Measurements from ENCODE around the gene ACTR3C.
"Not testable (repeated sequence)": the region's sequence is repeated elsewhere in the genome, so short reads cannot be mapped to it uniquely, and the experiment has no call there.

Gene ACTR3C

DNA sequence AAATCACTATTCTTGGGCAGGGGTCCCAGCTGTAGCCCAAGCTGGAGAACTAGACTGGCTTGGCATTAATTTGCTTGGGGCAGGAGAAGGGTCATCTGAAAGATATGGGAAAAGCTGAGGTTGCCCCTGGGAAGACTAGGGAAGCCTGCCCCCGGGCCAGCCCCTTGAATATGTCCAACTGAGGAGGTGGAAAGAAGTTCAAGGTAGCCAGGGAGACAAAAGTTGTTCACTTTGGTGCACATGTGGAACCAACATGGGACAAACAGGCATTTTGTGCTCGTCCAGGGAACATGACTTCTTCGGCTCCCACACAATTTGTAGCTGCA lies 1.6 kb downstream of the ACTR3C start:
- DNase-seq (ENCODE audit: low read depth): no peak
- Histone ChIP-seq H3K4me3 (ENCODE audit: low read length) (no peak overlapping the region), H3K4me1 (ENCODE audit: control insufficient read depth, insufficient read depth, low read length) (peaks cover 26% of the 10 kb centered on the region), H3K9me3 (ENCODE audit: control insufficient read depth, low read length) (no peaks in the 10 kb centered on the region), H3K9ac (ENCODE audit: low read length) (no peak overlapping the region), H3K27me3 (replicated peaks; ENCODE audit: control insufficient read depth, insufficient read depth, low read length) (peaks cover 11% of the 10 kb centered on the region), H3K36me3 (ENCODE audit: control insufficient read depth, insufficient read depth, low read length, severe bottlenecking) (no peaks in the 10 kb centered on the region)

DNA sequence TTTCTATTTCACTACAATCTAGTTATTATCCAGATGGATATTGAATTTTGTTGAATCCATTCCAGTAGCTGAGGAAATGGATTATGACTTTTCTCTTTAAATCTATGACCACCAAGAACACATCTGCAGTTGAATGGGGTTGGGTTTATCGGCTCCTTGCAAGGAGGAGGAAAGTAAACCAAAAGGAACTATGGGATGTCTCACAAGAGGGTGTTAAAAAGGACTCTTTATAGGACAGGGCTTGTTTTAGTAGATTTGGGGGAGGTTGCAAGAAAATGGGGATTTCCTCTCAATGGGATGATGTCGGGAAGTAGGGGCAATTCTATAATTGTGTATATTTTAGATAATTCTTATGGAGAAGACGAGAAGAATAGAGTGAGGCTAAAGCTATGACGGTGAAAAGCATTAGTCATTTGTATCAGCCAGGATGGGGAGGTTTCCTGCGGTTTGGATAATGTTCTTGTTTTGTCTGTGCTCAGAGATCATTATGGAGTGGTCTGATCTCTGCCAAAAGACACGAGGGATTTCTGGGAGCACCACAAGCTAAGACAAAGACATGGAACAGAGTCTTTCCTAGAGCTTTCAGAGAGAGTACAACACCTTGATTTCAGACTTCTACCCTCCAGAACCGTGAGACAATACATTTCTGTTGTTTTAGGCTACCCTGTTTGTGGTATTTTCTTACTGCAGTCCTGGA lies 5.4 kb downstream of the ACTR3C start:
- Histone ChIP-seq H3K9ac (ENCODE audit: low read length) (no peak overlapping the region), H3K36me3 (ENCODE audit: control insufficient read depth, insufficient read depth, low read length, severe bottlenecking) (no peaks in the 10 kb centered on the region), H3K4me3 (ENCODE audit: low read length) (no peak overlapping the region), H3K27me3 (replicated peaks; ENCODE audit: control insufficient read depth, insufficient read depth, low read length) (peaks cover 7% of the 10 kb centered on the region), H3K4me1 (ENCODE audit: control insufficient read depth, insufficient read depth, low read length) (peaks cover 8% of the 10 kb centered on the region), H3K9me3 (ENCODE audit: control insufficient read depth, low read length) (no peaks in the 10 kb centered on the region)
- DNase-seq (ENCODE audit: low read depth): no peak

DNA sequence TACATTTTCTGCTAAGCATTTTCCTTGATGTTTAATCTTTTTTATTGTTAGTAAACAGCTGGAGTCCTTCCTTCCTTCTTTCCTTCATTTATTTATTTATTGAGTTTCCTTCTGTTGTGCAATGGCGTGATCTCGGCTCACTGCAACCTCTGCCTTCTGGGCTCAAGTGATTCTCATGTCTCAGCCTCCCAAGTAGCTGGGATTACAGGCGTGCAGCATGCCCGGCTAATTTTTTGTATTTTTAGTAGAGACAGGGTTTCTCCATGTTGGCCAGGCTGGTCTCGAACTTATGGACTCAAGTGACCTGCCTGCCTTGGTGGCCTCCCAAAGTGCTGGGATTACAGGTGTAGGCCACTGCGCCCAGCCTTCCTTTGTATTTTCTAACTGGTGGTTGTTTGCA lies 6.4 kb downstream of the ACTR3C start:
- DNase-seq (ENCODE audit: low read depth); H3K9ac ChIP-seq (ENCODE audit: low read length); H3K36me3 ChIP-seq (ENCODE audit: control insufficient read depth, insufficient read depth, low read length, severe bottlenecking); H3K4me3 ChIP-seq (ENCODE audit: low read length); H3K27me3 ChIP-seq (replicated peaks; ENCODE audit: control insufficient read depth, insufficient read depth, low read length); H3K9me3 ChIP-seq (ENCODE audit: control insufficient read depth, low read length): not testable (repeated sequence)
- H3K4me1 ChIP-seq (ENCODE audit: control insufficient read depth, insufficient read depth, low read length): peaks cover 13% of the 10 kb centered on the region

DNA sequence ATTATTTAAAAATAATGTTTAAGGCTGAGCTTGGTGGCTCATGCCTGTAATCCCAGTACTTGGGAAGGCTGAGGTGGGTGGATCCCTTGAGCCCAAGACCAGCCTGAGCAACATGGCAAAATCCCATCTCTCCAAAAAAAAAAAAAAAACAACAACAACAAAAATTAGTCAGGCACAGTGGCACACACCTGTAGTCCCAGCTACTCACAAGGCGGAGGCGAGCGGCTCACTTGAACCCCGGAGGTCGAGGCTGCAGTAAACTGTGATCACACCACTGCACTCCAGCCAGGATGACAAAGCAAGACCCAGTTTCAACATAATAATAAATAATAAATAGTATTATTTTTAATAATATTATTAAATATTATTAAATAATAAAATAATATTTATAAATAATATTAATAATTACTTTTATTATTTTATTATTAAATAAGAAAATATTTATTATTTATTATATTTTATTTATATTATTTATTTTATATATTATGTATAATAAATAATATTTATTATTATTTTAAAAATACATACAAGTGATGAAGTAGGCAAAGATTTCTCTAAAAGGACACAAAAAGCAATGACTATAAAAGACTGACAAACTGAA lies 8.6 kb downstream of the ACTR3C start:
- H3K27me3 ChIP-seq (replicated peaks; ENCODE audit: control insufficient read depth, insufficient read depth, low read length): no peaks in the 10 kb centered on the region
- no peak overlapping the region for H3K9ac ChIP-seq (ENCODE audit: low read length)
- no peaks in the 10 kb centered on the region for H3K9me3 ChIP-seq (ENCODE audit: control insufficient read depth, low read length)
- no peak for DNase-seq (ENCODE audit: low read depth)
- H3K4me3 ChIP-seq (ENCODE audit: low read length): no peak overlapping the region
- H3K36me3 ChIP-seq (ENCODE audit: control insufficient read depth, insufficient read depth, low read length, severe bottlenecking): no peaks in the 10 kb centered on the region
- H3K4me1 ChIP-seq (ENCODE audit: control insufficient read depth, insufficient read depth, low read length): peaks cover 15% of the 10 kb centered on the region

DNA sequence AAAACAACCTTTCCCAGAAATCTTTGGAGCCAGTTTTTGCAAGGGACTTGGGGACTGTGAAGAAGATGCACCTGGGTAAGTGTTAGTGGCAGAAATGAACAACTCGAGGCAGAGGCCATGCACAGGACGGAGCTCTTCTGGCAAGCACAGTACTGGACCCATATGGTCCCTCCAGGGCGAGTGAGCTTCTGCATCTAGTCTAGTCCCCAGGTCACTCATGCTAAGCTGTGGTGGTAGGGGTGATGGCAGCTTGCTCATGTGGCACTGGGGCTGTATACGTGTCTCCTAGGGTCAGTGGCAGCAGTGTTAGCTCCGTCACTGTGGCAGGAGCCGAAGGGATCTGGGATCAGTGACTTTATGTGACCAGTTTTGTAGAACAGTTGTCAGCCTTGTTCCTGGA lies 9.5 kb downstream of the ACTR3C start:
- H3K4me3 ChIP-seq (ENCODE audit: low read length): no peak overlapping the region
- no peaks in the 10 kb centered on the region for H3K9me3 ChIP-seq (ENCODE audit: control insufficient read depth, low read length)
- DNase-seq (ENCODE audit: low read depth): no peak
- H3K27me3 ChIP-seq (replicated peaks; ENCODE audit: control insufficient read depth, insufficient read depth, low read length): no peaks in the 10 kb centered on the region
- H3K9ac ChIP-seq (ENCODE audit: low read length): no peak overlapping the region
- no peaks in the 10 kb centered on the region for H3K36me3 ChIP-seq (ENCODE audit: control insufficient read depth, insufficient read depth, low read length, severe bottlenecking)
- H3K4me1 ChIP-seq (ENCODE audit: control insufficient read depth, insufficient read depth, low read length): peaks cover 15% of the 10 kb centered on the region

DNA sequence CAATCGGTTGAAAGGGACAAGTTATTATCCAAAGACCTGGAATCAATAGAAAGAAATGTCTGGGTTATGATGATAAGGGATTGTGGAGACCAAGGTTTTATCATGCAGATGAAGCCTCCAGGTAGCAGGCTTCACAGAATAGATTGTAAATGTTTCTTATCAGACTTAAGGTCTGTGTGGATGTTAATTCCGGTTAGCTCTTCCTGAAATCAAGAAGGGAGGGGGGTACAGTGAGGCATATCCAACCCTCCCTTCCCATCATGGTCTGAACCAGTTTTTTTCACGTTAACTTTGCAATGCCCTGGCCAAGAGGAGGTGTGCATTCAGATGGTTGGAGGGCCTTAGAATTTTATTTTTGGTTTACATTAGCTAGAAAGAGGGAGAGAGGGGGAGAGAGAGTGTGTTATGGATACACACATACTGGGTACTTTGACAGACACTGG lies 10.0 kb downstream of the ACTR3C start:
- Histone ChIP-seq H3K36me3 (ENCODE audit: control insufficient read depth, insufficient read depth, low read length, severe bottlenecking) (no peaks in the 10 kb centered on the region), H3K4me3 (ENCODE audit: low read length) (no peak overlapping the region), H3K4me1 (ENCODE audit: control insufficient read depth, insufficient read depth, low read length) (peaks cover 15% of the 10 kb centered on the region), H3K9me3 (ENCODE audit: control insufficient read depth, low read length) (no peaks in the 10 kb centered on the region), H3K9ac (ENCODE audit: low read length) (no peak overlapping the region), H3K27me3 (replicated peaks; ENCODE audit: control insufficient read depth, insufficient read depth, low read length) (no peaks in the 10 kb centered on the region)
- DNase-seq (ENCODE audit: low read depth): no peak

DNA sequence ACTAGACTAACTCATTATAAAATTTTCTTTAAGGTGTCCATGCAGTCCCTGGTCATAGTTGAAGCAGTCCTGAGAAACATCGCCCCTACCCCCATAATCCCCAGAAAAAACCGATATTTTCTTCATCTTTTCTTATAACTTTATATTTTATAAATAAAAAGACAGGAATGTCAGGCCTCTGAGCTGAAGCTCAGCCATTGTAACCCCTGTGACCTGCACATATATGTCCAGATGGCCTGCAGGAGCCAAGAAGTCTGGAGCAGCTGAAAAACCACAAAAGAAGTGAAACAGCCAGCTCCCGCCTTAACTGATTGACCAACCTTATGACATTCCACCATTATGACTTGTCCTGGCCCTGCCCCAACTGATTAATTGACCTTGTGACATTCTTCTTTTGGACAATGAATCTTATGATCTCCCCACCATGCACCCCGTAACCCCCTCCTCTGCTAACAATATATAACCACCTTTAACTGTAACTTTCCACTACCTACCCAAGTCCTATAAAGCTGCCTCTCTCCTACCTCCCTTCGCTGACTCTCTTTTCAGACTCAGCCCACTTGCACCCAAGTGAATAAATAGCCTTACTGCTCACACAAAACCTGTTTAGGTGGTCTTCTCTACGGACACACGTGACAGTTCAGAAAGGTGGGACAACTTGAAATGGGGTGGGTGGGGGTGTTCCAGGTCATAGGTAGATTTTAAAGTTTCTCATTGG lies 10.5 kb downstream of the ACTR3C start:
- peaks cover 13% of the 10 kb centered on the region for H3K4me1 ChIP-seq (ENCODE audit: control insufficient read depth, insufficient read depth, low read length)
- DNase-seq (ENCODE audit: low read depth); H3K27me3 ChIP-seq (replicated peaks; ENCODE audit: control insufficient read depth, insufficient read depth, low read length); H3K4me3 ChIP-seq (ENCODE audit: low read length); H3K36me3 ChIP-seq (ENCODE audit: control insufficient read depth, insufficient read depth, low read length, severe bottlenecking); H3K9me3 ChIP-seq (ENCODE audit: control insufficient read depth, low read length); H3K9ac ChIP-seq (ENCODE audit: low read length): not testable (repeated sequence)

DNA sequence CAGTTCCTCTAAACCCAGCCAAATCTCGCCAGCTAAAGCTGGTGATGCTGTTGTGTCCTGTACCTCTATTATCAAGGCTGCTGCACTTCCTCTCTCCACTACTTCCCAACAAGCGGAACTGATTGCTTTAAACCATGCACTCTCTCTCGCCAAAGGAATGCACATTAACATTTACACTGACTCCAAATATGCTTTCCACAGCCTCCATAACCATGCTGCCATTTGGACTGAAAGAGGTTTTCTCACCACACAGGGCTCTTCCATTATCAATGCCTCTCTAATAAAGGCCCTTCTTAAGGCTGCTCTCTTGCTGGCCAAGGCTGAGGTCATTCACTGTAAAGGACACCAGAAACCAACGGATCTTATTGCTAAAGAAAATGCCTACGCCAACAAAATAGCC lies 11.6 kb downstream of the ACTR3C start:
- Histone ChIP-seq H3K9me3 (ENCODE audit: control insufficient read depth, low read length) (no peaks in the 10 kb centered on the region), H3K4me1 (ENCODE audit: control insufficient read depth, insufficient read depth, low read length) (peaks cover 12% of the 10 kb centered on the region), H3K9ac (ENCODE audit: low read length) (no peak overlapping the region), H3K36me3 (ENCODE audit: control insufficient read depth, insufficient read depth, low read length, severe bottlenecking) (no peaks in the 10 kb centered on the region), H3K4me3 (ENCODE audit: low read length) (no peak overlapping the region), H3K27me3 (replicated peaks; ENCODE audit: control insufficient read depth, insufficient read depth, low read length) (no peaks in the 10 kb centered on the region)
- no peak for DNase-seq (ENCODE audit: low read depth)

DNA sequence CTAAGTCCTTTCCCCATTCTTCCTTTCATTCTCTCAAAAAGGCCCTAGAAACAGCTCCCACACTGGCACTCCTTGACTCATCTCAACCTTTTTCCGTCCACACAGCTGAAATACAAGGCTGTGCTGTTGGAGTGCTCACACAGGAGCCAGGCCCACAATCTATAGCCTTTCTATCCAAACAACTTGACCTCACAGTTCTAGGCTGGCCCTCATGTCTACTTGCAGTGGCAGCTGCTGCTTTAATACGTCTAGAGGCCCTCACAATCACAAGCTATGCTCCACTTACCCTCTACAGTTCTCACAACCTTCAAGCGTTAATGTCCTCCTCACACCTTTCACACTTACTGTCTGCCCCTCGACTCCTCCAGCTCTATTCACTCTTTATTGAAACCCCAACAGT lies 12.2 kb downstream of the ACTR3C start:
- peaks cover 12% of the 10 kb centered on the region for H3K4me1 ChIP-seq (ENCODE audit: control insufficient read depth, insufficient read depth, low read length)
- no peak for DNase-seq (ENCODE audit: low read depth)
- no peak overlapping the region for H3K4me3 ChIP-seq (ENCODE audit: low read length)
- H3K36me3 ChIP-seq (ENCODE audit: control insufficient read depth, insufficient read depth, low read length, severe bottlenecking): no peaks in the 10 kb centered on the region
- no peaks in the 10 kb centered on the region for H3K27me3 ChIP-seq (replicated peaks; ENCODE audit: control insufficient read depth, insufficient read depth, low read length)
- H3K9ac ChIP-seq (ENCODE audit: low read length): no peak overlapping the region
- no peaks in the 10 kb centered on the region for H3K9me3 ChIP-seq (ENCODE audit: control insufficient read depth, low read length)

DNA sequence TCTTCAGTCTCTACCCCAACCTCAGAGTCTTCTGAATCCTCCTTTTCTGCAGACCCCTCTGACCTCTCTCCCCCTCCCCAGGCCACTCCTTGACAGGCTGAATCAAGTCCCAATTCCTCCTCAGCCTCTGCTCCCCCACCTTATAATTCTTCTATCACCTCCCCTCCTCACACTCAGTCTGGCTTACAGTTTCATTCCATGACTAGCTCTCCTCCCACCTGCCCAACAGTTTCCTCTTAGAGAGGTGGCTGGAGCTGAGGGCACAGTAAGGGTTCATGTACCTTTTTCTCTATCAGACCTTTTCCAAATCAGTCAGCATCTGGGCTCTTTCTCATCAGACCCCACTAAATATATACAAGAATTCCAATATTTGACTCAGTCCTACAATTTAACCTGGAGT lies 14.8 kb downstream of the ACTR3C start:
- Histone ChIP-seq H3K9ac (ENCODE audit: low read length) (no peak overlapping the region), H3K4me3 (ENCODE audit: low read length) (no peak overlapping the region), H3K4me1 (ENCODE audit: control insufficient read depth, insufficient read depth, low read length) (peaks cover 17% of the 10 kb centered on the region), H3K27me3 (replicated peaks; ENCODE audit: control insufficient read depth, insufficient read depth, low read length) (no peaks in the 10 kb centered on the region), H3K9me3 (ENCODE audit: control insufficient read depth, low read length) (no peaks in the 10 kb centered on the region), H3K36me3 (ENCODE audit: control insufficient read depth, insufficient read depth, low read length, severe bottlenecking) (no peaks in the 10 kb centered on the region)
- DNase-seq (ENCODE audit: low read depth): no peak

DNA sequence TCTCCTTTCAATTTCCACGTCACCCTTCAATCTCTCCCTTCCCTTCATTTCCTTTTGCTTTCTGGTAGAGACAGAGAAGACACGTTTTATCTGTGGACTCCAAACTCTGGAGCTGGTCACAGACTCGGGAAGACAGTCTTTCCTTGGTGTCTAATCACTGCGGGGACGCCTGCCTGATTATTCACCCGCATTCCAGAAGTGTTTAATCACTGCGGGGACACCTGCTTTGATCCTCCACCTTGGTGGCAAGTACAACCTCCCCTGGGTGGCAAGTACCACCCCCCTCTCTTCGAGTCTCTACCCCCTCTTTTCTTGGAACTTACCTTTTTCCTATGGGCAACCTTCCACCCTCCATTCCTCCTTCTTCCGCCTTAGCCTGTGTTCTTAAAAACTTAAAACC lies 15.4 kb downstream of the ACTR3C start:
- no peaks in the 10 kb centered on the region for H3K9me3 ChIP-seq (ENCODE audit: control insufficient read depth, low read length)
- DNase-seq (ENCODE audit: low read depth): no peak
- H3K27me3 ChIP-seq (replicated peaks; ENCODE audit: control insufficient read depth, insufficient read depth, low read length): no peaks in the 10 kb centered on the region
- H3K4me1 ChIP-seq (ENCODE audit: control insufficient read depth, insufficient read depth, low read length): peaks cover 14% of the 10 kb centered on the region
- no peaks in the 10 kb centered on the region for H3K36me3 ChIP-seq (ENCODE audit: control insufficient read depth, insufficient read depth, low read length, severe bottlenecking)
- H3K9ac ChIP-seq (ENCODE audit: low read length): no peak overlapping the region
- no peak overlapping the region for H3K4me3 ChIP-seq (ENCODE audit: low read length)
